Middle frontal gyrus (tissue), 1 donor: ENCODE measurements around the gene SH3RF1.
A peak's percentile ranks its signal among the peaks of the same experiment; 100 is the strongest.
"Not testable (repeated sequence)": the region's sequence is repeated elsewhere in the genome, so short reads cannot be mapped to it uniquely, and the experiment has no call there.

ENCODE experiments used
- DNase-seq: peaks from one replicate; pipeline ENCODE4 v3.0.0-alpha.2; 2015; ENCODE audit warnings: low spot score; ENCODE audit errors: extremely low spot score

Gene SH3RF1

GRCh38 chr4:169202145-169202699 is 68.5 kb downstream of the SH3RF1 start:
- DNase-seq, result no peak

- no peak for DNase-seq
Measured at GRCh38 chr4:169201222-169202144, 69.3 kb downstream of the SH3RF1 start.

DNA sequence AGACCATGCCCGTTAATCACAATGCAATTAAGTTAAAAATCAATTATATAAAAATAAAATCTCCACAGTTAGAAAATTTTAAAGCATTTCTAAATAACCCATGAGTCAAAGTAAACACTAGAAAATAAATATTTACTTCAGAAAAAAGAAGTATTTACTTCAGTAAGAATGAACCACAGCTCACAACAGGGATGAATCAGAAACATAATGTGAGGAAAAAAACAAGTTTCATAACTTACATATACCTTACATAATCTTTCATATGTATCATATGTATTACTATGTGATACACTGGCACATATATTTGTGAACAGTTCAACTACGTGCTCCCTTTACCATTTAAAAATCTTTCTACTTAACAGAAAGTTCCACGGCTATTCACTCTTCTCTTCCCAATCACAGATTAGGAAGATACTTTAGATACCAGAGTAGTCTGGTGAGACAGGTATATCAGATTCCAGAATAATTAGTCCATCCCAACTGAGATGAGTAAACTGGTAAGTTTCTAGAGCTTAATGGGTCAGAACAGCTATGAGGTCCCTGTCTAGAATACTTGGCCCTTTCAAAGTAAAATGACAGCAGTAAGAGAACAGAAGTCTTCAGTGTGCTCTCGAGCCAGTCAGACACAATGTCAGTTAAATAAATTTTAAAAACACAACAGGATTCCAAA is 70.3 kb downstream of the SH3RF1 start:
- no peak for DNase-seq

DNA sequence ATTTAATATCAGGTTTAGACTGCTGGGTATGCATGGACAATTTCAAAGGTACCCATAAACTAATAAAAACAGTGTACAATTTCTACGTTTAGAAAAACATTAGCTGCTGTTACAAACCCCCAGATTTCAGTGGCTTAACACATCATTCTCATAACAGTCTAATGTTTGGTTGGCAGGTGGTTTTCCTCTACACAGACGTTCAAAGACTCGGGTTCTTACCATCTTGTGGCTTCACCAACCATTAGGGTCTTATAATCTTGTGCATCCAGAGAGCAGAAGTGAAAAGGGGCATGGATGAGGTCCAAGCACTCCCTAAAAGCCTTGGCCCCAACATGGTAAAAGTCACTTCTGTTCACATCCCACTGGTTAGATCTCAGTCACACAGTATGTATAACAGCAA is 71.6 kb downstream of the SH3RF1 start:
- no peak for DNase-seq

DNA sequence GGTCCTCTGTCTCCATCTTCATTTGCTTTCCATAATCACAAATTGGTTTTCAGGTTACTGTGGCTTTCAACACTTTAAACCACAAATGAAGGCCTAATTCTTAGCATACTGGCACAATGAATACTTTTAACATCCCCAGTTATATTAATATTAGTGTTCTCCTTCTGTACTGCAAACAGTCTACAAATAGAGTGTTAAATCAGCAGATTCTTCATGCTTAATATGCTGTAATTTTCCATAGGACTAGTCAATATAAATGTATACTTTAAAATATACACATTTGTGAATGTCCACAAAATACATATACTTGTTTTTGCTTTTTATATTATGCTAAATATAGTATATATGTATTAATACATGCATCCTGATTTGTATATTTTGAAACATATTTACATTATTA is 72.6 kb downstream of the SH3RF1 start:
- no peak for DNase-seq

GRCh38 chr4:169197206-169197605 is 73.5 kb downstream of the SH3RF1 start:
- not testable (repeated sequence) for DNase-seq

- no peak for DNase-seq
Measured at GRCh38 chr4:169195032-169195431, 75.7 kb downstream of the SH3RF1 start.

DNA sequence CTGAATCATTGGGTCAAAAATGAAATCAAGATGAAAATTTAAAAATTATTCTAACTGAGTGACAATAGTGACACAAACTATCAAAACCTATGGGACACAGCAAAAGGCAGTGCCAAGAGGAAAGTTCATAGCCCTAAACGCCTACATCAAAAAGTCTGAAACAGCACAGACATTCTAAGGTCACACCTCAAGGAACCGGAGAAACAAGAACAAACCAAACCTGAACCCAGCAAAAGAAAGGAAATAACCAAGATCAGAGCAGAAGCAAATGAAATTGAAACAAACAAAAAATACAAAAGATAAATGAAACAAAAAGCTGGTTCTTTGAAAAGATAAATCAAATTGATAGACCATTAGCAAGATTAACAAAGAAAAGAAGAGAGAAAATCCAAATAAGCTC is 80.8 kb downstream of the SH3RF1 start:
- not testable (repeated sequence) for DNase-seq

DNA sequence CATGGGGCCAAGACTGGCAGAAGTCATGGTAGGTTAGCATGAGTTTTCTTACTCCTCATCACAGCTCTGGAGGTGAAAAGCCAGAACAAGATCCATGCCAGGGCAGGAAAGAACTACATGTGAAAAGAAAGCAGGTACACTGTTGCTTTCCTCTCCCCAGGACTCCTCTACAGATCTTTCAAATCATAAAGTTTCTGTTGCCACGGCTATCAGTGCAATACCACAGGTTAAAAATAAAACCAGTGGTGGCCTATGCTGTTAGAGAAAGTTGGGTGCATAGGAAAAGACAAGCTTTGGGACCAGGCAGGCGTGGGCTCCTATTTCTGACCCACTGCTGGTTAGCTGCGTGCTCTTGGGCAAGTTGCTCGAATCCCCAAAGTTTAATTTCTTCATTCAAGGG is 81.4 kb downstream of the SH3RF1 start:
- no peak for DNase-seq

GRCh38 chr4:169188204-169188603 is 82.6 kb downstream of the SH3RF1 start:
- DNase-seq, result no peak

- no peak for DNase-seq
Measured at GRCh38 chr4:169185133-169185956, 85.4 kb downstream of the SH3RF1 start.

- DNase-seq, result no peak
Measured at GRCh38 chr4:169184686-169185085, 86.1 kb downstream of the SH3RF1 start.

- DNase-seq, result no peak
Measured at GRCh38 chr4:169184236-169184635, 86.5 kb downstream of the SH3RF1 start.

DNA sequence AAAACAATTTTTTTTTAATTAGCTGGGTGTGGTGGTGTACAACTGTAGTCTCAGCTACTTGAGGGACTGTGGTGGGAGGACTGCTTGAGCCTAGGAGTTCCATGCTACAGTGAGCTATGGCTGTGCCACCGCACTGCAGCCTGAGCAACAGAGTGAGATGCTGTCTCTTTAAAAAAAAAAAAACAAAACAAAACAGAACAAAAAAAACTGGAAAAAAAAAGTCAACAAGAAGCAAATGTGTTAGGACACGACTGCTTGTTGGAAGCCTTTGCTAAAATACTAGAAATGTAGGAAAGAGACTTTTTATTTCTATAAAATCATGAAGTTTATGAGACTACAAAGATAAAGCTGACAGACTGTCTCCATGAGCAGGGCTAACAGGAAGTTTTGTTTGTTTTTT is 87.2 kb downstream of the SH3RF1 start:
- DNase-seq, result no peak

DNA sequence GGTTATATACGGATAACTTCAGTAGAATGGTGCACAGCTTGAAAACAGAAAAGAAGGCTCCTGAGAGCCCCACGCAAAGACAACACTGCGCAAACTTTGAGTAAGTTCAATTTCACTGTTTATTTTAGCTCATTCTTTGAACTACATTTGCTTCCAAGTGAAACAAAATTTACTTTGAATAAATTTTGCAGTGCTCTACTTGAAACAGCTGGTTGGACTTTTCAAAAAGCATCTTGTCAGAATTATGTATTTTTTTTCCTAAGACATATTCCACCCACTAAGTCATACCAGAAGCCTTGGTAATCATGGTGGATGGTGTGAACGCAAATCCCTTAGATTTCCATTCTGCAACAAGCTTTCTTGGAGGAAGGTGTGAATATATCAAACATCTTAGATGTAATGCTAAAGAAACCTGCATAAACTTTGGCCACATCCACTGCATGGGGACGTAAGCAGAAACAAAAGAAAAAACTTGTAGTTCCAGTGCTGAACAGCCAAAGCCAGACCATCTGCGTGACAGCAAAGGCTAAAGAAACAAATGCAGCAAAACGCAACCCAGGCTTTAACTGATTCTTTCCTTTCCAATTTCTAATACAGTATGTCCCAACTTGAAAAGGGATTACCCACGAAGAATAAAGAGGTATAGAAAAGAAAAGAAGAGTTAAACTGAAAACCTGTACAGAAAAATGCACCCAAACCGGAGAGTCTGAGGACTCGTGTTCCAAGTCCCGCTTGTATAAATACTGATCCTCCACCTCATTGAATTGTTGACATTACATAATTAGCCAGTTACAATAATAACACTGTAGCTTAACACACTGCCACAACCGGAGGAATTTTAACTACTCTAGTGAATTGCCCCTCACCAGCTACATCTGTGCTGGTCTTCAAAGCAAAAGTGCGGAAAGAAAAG is 90.9 kb downstream of the SH3RF1 start:
- peak; percentile 54 for DNase-seq

- not testable (repeated sequence) for DNase-seq
Measured at GRCh38 chr4:169178092-169178491, 92.7 kb downstream of the SH3RF1 start.

DNA sequence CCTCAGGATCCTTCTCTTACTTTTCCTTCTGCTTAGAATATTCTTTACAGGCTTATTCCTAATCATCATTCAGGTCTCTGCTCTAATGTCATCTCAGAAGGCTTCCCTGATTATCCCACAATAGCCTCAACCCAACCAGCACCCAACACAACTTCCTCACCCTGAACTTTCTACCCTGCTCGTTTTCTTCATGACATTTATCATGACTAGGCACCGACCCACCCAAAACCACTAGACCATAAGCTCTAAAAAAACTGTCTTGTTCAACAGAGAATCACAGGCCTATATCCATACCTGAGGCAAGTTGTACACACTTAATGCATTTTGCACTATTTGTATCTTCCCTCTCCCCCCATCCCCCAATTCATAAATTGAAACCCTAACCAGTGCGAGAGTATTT is 95.3 kb downstream of the SH3RF1 start:
- no peak for DNase-seq

GRCh38 chr4:169175035-169175434 is 95.7 kb downstream of the SH3RF1 start:
- DNase-seq, result no peak

DNA sequence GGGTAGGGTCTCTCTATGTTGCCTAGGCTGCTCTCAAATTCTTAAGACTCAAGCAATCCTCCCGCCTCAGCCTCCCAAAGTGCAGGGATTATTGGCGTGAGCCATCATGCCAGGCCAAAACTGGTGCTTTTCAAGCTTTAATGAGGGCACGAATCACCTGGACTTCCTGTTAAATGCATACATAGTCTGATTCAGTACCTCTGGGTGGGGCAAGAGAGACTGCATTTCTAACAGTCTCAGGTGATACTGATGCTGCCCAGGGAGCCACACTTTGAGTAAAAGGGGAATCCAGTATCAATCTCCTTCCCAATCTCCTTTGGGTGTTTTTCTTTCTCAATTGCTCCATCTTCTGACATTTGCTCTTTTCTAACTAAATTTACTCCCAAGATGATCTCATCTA is 96.5 kb downstream of the SH3RF1 start:
- DNase-seq, result no peak
